ENCODE measurements around the gene COL17A1.

Gene COL17A1

GRCh38 chr10:104018471-104018870 is 67.2 kb downstream of the COL17A1 start:
- FAIRE-seq: no peak
- no peak for TF ChIP-seq CTCF (IDR thresholded peaks at IDR 0.05; ENCODE audit: insufficient read depth, missing control alignments)
- DNase-seq (ENCODE audit: insufficient read length, low spot score): no peak

DNA sequence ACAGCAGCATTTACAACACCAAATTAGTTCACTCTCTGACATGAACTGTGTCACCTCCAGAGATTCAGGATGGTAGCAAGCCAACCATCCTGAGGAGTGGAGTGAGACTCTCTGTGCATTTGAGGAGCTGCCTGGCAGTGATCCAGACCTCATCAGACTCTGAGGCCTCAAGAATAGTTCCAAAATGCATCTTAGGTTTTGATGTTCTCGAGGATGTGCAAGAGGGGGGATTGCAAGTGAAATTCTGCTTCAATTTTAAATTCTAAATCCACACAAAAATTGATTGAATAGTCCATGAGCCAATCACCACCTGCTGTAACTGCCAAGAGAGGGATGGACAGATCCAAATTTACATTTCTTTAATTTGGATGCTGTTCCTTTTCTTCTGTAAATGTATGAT is 69.0 kb downstream of the COL17A1 start:
- FAIRE-seq (no peak), DNase-seq (ENCODE audit: insufficient read length, low spot score) (no peak)
- TF ChIP-seq CTCF (IDR thresholded peaks at IDR 0.05; ENCODE audit: insufficient read depth, missing control alignments): no peak

DNA sequence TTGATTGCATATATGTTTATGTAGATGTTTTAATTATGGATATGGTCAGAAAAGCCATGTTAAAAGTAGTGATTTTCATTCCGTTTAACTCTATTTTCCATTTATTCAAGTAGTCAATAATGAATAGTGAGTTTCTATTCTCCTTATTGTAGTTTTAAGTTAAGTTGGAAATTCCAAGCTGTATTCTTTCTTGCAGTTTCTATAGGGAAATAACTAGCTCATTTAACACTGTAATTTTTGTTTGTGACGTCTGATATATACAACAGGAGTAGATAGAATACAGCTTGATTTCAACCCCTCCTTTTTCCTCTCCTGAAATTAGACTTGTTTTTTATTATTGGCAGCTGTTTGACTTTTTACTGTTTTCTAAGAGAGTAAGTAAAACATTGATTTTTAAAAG is 71.5 kb downstream of the COL17A1 start:
- no peak for DNase-seq (ENCODE audit: insufficient read length, low spot score)
- no peak for TF ChIP-seq CTCF (IDR thresholded peaks at IDR 0.05; ENCODE audit: insufficient read depth, missing control alignments)
- FAIRE-seq: no peak

- FAIRE-seq (no peak), DNase-seq (ENCODE audit: insufficient read length, low spot score) (no peak)
- TF ChIP-seq CTCF (IDR thresholded peaks at IDR 0.05; ENCODE audit: insufficient read depth, missing control alignments): no peak
These were observed 72.2 kb downstream of the COL17A1 start for GRCh38 chr10:104013489-104013888.

- FAIRE-seq (no peak), DNase-seq (ENCODE audit: insufficient read length, low spot score) (no peak)
- no peak for TF ChIP-seq CTCF (IDR thresholded peaks at IDR 0.05; ENCODE audit: insufficient read depth, missing control alignments)
These were observed 73.8 kb downstream of the COL17A1 start for GRCh38 chr10:104011904-104012303.

DNA sequence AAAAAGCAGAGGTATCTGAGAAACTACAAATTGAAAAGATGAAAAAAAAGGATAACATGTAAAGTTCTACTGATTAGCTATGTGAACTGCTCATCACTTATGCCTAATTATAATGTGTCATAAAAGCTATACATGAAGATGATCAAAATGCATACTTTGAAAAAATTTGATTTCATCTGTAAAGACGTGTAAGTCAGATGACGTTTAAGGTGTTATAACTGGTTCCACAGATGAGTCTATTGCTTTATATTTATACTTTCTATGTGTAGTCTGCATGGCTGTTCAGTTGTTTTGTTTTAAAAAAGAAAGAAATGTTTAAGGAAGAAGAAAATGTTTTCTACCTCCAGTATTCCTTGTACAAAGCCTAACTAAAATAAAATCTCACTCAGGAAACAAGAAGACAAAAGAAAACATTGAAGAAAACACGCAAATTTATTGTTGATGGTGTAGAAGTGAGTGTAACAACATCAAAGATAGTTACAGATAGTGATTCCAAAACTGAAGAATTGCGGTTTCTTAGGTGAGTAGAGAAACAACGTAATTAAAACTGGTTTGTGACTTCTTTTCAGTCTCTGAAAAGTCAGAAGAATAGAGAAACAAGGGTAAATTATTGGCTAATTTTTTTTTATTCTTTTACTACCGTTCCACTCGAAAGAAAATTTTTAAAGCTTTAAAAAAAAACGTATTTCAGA is 80.4 kb downstream of the COL17A1 start:
- no peak for TF ChIP-seq CTCF (IDR thresholded peaks at IDR 0.05; ENCODE audit: insufficient read depth, missing control alignments)
- no peak for FAIRE-seq
- DNase-seq (ENCODE audit: insufficient read length, low spot score): no peak

DNA sequence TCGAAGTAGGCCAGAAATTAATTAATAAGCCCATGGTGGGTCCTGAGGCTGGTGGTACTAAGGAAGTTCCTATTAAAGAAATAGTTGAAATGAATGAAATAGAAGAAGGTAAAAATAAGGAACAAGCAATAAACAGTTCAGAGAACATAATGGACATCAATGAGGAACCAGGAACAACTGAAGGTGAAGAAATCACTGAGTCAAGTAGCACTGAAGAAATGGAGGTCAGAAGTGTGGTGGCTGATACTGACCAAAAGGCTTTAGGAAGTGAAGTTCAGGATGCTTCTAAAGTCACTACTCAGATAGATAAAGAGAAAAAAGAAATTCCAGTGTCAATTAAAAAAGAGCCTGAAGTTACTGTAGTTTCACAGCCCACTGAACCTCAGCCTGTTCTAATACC is 82.8 kb downstream of the COL17A1 start:
- DNase-seq (ENCODE audit: insufficient read length, low spot score) (no peak), FAIRE-seq (no peak)
- no peak for TF ChIP-seq CTCF (IDR thresholded peaks at IDR 0.05; ENCODE audit: insufficient read depth, missing control alignments)
